Suprapubic skin (tissue), 4 donors: ENCODE results near the gene PDP2. TPM values are rescaled to one million over a fixed set of nuclear protein-coding genes. Genes with fewer than 3 reads are reported as not detected.

Experiments
- DNase-seq, 2 donors: peaks; one replicate each; pipeline ENCODE4 v3.0.0-alpha.2; 2019; ENCODE audit warnings: low spot score in 2 of 2
- H3K27ac ChIP-seq: fragments of 200-600 bp; sonication (generic); one replicate; pipeline ENCODE4 v1.5.1; 2019
- H3K27me3 ChIP-seq: fragments of 200-600 bp; sonication (generic); one replicate; pipeline ENCODE4 v1.5.1; 2019
- H3K36me3 ChIP-seq: fragments of 200-600 bp; sonication (generic); one replicate; pipeline ENCODE4 v1.5.1; 2019
- H3K4me1 ChIP-seq: fragments of 200-600 bp; sonication (generic); one replicate; pipeline ENCODE4 v1.5.1; 2019
- H3K4me3 ChIP-seq: fragments of 200-600 bp; sonication (generic); one replicate; pipeline ENCODE4 v1.5.1; 2019; ENCODE audit warnings: mild to moderate bottlenecking
- H3K9me3 ChIP-seq: fragments of 200-600 bp; sonication (generic); one replicate; pipeline ENCODE4 v1.5.1; 2019
- CTCF ChIP-seq, 2 donors: fragments of 200-600 bp in 1 of 2; fragments of 450-650 bp in 1 of 2; sonication (generic) in 1 of 2; IDR thresholded peaks; one replicate each; pipeline ENCODE4 v1.5.1; 2016 to 2019; ENCODE audit warnings: antibody characterized with exemption in 2 of 2, mild to moderate bottlenecking in 1 of 2, moderate library complexity in 1 of 2
- EP300 ChIP-seq: sonication (generic); formaldehyde crosslinking; IDR thresholded peaks from one replicate; pipeline ENCODE4 v1.6.1; 2017; ENCODE audit warnings: antibody characterized with exemption
- POLR2A ChIP-seq, 2 donors: fragments of 450-650 bp; IDR thresholded peaks; one replicate each; pipeline ENCODE4 v1.6.1; 2017; ENCODE audit warnings: antibody characterized with exemption in 2 of 2, mild to moderate bottlenecking in 2 of 2, moderate library complexity in 2 of 2
- POLR2AphosphoS5 ChIP-seq, 3 donors: sonication (generic); formaldehyde crosslinking; IDR thresholded peaks; one replicate each; pipeline ENCODE4 v1.6.1; 2017; ENCODE audit warnings: antibody characterized with exemption in 3 of 3
- WGBS: methylation state at CpG from one replicate; pipeline ENCODE4 v1.1.5; 2018; 5-methylcytosine and 5-hydroxymethylcytosine counted together
- total RNA-seq, 4 donors: library from RNA; depleted of rRNA; stranded (reverse); fragments of >200 nt; gene quantifications; one replicate each; pipeline ENCODE4 v1.1.0, GENCODE V29; 2016

Gene PDP2
- total RNA-seq, 4 donors from 2014 or later: 5.0 to 8.3 (median 6.6) TPM

GRCh38 chr16:66906916-66907836, 26.9 kb downstream of the PDP2 start:
- no peak for DNase-seq
- TF ChIP-seq POLR2A (IDR thresholded peaks at IDR 0.05) (no peak), EP300 (no peak), CTCF (IDR thresholded peaks at IDR 0.05) (no peak), POLR2AphosphoS5 (IDR thresholded peaks at IDR 0.05) (no peak)
- H3K4me3 ChIP-seq: no peak overlapping the region
- H3K36me3 ChIP-seq: no peaks in the 10 kb centered on the region
- H3K9me3 ChIP-seq: no peaks in the 10 kb centered on the region
- 70% methylated on average over 6 of the region's 7 CpGs for WGBS
- no peaks in the 10 kb centered on the region for H3K27me3 ChIP-seq
- peaks cover 9% of the 10 kb centered on the region for H3K4me1 ChIP-seq
- H3K27ac ChIP-seq: peak overlapping the region; percentile 14

- Histone ChIP-seq H3K4me1 (peaks cover 9% of the 10 kb centered on the region), H3K4me3 (no peak overlapping the region), H3K27ac (no peak overlapping the region), H3K9me3 (no peaks in the 10 kb centered on the region), H3K27me3 (no peaks in the 10 kb centered on the region), H3K36me3 (no peaks in the 10 kb centered on the region)
- 100% methylated on average over 2 of the region's 3 CpGs for WGBS
- no peak for DNase-seq
- TF ChIP-seq POLR2AphosphoS5 (IDR thresholded peaks at IDR 0.05) (no peak), POLR2A (IDR thresholded peaks at IDR 0.05) (no peak), EP300 (no peak), CTCF (IDR thresholded peaks at IDR 0.05) (no peak)
Measured at GRCh38 chr16:66908116-66908515, 27.8 kb downstream of the PDP2 start.

- no peaks in the 10 kb centered on the region for H3K27me3 ChIP-seq
- TF ChIP-seq POLR2AphosphoS5 (IDR thresholded peaks at IDR 0.05): no peak
- no peak for TF ChIP-seq CTCF (IDR thresholded peaks at IDR 0.05)
- no peak for TF ChIP-seq POLR2A (IDR thresholded peaks at IDR 0.05)
- no peak for TF ChIP-seq EP300
- H3K27ac ChIP-seq: no peak overlapping the region
- DNase-seq: no peak
- H3K36me3 ChIP-seq: no peaks in the 10 kb centered on the region
- H3K9me3 ChIP-seq: no peaks in the 10 kb centered on the region
- peaks cover 9% of the 10 kb centered on the region for H3K4me1 ChIP-seq
- 89% methylated on average over 11 of the region's 14 CpGs for WGBS
- H3K4me3 ChIP-seq: no peak overlapping the region
Measured at GRCh38 chr16:66908762-66909559, 28.6 kb downstream of the PDP2 start.

- Histone ChIP-seq H3K27me3 (no peaks in the 10 kb centered on the region), H3K9me3 (no peaks in the 10 kb centered on the region), H3K36me3 (no peaks in the 10 kb centered on the region), H3K4me3 (no peak overlapping the region), H3K4me1 (peaks cover 7% of the 10 kb centered on the region), H3K27ac (no peak overlapping the region)
- DNase-seq: no peak
- WGBS: 83% methylated on average over 12 of the region's 14 CpGs
- TF ChIP-seq EP300 (no peak), CTCF (IDR thresholded peaks at IDR 0.05) (no peak), POLR2AphosphoS5 (IDR thresholded peaks at IDR 0.05) (no peak), POLR2A (IDR thresholded peaks at IDR 0.05) (no peak)
Measured at GRCh38 chr16:66910175-66910940, 30.0 kb downstream of the PDP2 start.
